AG09319 (cell line): Measurements from ENCODE around the gene TRIM43B.
"Not testable (repeated sequence)": the region's sequence is repeated elsewhere in the genome, so short reads cannot be mapped to it uniquely, and the experiment has no call there.

Experiments used
- DNase-seq: peaks from one replicate; pipeline ENCODE4 v3.0.0-alpha.2; 2010; ENCODE audit warnings: low read depth; ENCODE audit errors: extremely low read depth
- CTCF ChIP-seq: IDR thresholded peaks from 2 replicates; pipeline ENCODE4 v1.5.1; 2011; ENCODE audit warnings: low read depth, mild to moderate bottlenecking, inconsistent platforms, low read length, moderate library complexity

TRIM43B gene

GRCh38 chr2:95509408-95509807 is 24.9 kb upstream of the TRIM43B start:
- TF ChIP-seq CTCF = no peak
- DNase-seq = no peak

GRCh38 chr2:95505222-95505621 is 20.7 kb upstream of the TRIM43B start:
- TF ChIP-seq CTCF = no peak
- no peak for DNase-seq

GRCh38 chr2:95500854-95501253 is 16.3 kb upstream of the TRIM43B start:
- no peak for TF ChIP-seq CTCF
- DNase-seq = no peak

GRCh38 chr2:95492076-95492475 is 7.5 kb upstream of the TRIM43B start:
- not testable (repeated sequence) for DNase-seq

- not testable (repeated sequence) for DNase-seq
Measured at GRCh38 chr2:95475025-95475424, 9.5 kb downstream of the TRIM43B start.

- not testable (repeated sequence) for DNase-seq
Measured at GRCh38 chr2:95467984-95468383, 16.6 kb downstream of the TRIM43B start.

DNA sequence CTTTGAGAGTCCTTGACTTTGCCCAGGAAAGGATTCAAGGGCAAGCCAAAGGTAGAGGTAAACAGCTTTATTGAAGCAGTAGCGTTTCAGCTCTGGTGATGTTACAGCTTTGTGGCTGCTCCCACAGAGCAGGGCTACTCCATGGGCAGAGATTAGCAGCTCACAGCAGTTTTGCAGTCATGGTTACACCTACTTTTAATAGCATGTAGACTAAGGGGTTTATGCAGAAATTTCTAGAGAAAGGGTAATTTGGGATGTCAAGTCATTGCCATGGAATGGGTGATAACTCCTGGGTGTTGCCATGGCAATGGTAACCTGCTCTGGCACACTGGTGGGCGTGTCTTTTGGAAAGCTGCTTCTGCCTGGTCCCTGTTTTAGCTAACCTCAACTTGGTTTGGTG is 18.0 kb downstream of the TRIM43B start:
- not testable (repeated sequence) for DNase-seq

GRCh38 chr2:95463292-95463691 is 21.3 kb downstream of the TRIM43B start:
- not testable (repeated sequence) for DNase-seq

DNA sequence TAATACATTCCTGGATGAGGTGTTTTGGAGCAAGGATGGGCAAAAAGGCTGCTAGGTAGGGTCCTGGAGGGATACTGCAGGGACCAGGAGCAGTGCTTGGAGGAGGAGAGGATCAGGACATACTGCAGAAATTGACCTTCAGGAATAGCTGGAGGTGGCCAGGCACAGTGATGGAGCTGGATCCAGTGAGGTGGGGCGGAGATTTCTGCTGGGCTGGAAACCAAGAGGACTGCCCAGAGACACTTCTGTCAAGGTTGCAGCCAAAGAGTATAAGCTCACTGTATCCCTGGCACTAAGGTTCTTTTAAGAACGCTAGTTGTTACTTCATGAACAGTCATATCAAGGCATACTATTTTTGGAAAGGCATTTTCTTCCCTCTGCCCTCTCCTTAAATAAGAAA is 39.2 kb downstream of the TRIM43B start:
- not testable (repeated sequence) for DNase-seq

- not testable (repeated sequence) for DNase-seq
Measured at GRCh38 chr2:95442474-95443099, 42.0 kb downstream of the TRIM43B start.

DNA sequence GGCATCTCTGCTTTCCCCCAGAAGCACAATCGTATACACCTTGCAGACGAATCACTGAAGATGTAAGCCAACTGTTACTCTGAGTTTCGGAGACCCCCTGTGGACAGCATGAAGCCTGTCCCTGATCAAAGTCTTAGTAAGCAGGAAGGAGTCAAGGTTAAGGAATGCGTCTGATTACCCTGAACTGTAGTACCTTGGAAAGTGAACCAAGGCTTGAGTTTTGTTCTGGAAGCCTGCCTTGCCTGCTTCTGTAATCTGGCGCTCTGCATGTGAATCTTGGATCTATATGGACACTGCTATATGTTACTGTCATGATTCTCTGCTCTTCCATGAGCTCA is 48.7 kb downstream of the TRIM43B start:
- not testable (repeated sequence) for DNase-seq

DNA sequence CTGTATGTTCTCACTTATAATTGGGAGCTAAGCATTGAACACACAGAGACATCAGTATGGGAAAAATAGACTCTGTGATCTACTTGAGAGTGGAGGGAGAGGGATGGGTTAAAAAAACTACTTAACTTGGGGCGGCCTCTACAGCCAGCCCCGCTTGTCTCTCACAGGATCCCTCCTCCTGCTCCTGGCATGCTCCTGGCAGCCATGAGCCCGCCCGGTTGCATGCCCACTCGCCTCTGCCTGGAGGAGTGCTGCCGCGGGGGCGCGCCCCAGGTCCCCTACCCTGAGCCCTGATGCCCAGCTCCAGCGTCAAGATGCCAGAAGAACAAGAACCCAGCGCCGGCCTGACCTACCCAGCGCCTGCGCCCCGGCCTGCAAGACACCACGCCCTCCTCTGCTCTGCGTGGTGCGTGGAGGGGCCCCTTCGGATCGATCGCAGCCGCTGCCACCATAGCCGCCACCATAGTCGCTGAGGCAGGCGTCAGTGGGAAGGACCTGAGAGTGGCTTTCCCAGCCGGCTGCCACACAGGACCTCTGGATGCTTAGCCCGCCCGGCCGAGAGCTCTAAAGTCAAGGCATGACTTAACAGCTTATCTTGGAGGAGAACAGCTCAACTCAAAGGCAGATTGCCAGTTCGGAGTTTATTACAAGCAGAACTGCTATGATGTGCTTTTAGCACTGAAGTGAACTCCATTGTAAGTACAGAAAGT is 49.2 kb downstream of the TRIM43B start:
- not testable (repeated sequence) for DNase-seq

- not testable (repeated sequence) for DNase-seq
Measured at GRCh38 chr2:95434507-95435076, 50.0 kb downstream of the TRIM43B start.

GRCh38 chr2:95433973-95434372 is 50.6 kb downstream of the TRIM43B start:
- not testable (repeated sequence) for DNase-seq

GRCh38 chr2:95433373-95433772 is 51.2 kb downstream of the TRIM43B start:
- not testable (repeated sequence) for DNase-seq

DNA sequence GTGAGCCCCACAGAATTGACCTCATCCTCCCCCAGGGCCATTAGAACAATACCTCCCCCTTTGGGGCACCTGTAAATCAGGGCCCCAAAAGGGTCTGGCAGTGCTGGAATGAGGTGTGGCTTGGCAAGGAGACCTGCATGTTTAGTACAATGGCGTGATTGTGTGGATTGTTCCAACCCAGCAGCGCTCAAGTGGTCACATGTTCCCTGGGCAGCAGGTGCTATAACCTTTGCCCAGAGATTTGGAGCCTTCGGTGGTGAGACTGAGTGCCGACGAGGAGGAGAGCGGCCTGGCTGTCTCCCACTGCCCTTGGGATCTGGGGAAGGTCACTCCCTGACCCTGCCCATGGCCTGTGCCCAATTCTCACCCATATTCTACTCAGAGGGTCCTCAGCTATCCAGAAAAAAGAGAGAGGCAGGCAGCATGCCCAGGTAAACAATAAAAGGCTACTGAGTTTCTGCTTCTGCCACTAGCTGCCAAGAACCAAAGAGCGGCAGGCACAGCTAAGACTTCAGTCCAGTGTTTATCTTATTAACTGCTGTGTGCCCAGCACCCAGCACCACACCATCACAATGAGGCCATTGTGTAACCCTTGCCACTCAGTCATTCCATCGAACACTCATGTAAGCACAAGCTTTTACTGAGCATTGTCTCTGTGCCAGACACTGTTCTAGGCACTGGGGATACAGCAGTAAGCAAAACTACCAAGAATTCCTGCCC is 54.6 kb downstream of the TRIM43B start:
- DNase-seq = not testable (repeated sequence)
